GM19324 (cell line): ENCODE data around the gene DLL3.
A peak's percentile ranks its signal among the peaks of the same experiment; 100 is the strongest.

ENCODE experiments used
- ATAC-seq: cut with Tn5 transposase; IDR thresholded peaks from one replicate; pipeline ENCODE4 v1.9.1; 2021; ENCODE audit warnings: mild to moderate bottlenecking, moderate library complexity; ENCODE audit not compliant: unreplicated experiment, low FRiP score

The DLL3 gene

GRCh38 chr19:39515551-39516191 is 16.9 kb downstream of the DLL3 start:
- ATAC-seq: no peak

GRCh38 chr19:39516270-39516669 is 17.5 kb downstream of the DLL3 start:
- ATAC-seq: no peak

- ATAC-seq: no peak
Observed at GRCh38 chr19:39517432-39517831, 18.7 kb downstream of the DLL3 start.

- no peak for ATAC-seq
Observed at GRCh38 chr19:39518458-39518857, 19.7 kb downstream of the DLL3 start.

- ATAC-seq: no peak
Observed at GRCh38 chr19:39518975-39519374, 20.2 kb downstream of the DLL3 start.

GRCh38 chr19:39520541-39521484 is 22.1 kb downstream of the DLL3 start:
- ATAC-seq: no peak

GRCh38 chr19:39524495-39524894 is 25.7 kb downstream of the DLL3 start:
- ATAC-seq: no peak

- no peak for ATAC-seq
Observed at GRCh38 chr19:39525205-39525604, 26.5 kb downstream of the DLL3 start.

GRCh38 chr19:39531834-39532232 is 33.1 kb downstream of the DLL3 start:
- ATAC-seq: no peak

- ATAC-seq: peak; percentile 89
Observed at GRCh38 chr19:39532233-39533002, 33.7 kb downstream of the DLL3 start, which contains the start of gene EID2B. TSS of gene EID2B (minus strand) at chr19:39532852. CDS start at chr19:39532802, 50 bp downstream.

- no peak for ATAC-seq
Observed at GRCh38 chr19:39533003-39533512, 34.3 kb downstream of the DLL3 start.

GRCh38 chr19:39533791-39534190 is 35.0 kb downstream of the DLL3 start:
- no peak for ATAC-seq

GRCh38 chr19:39539165-39539517 is 40.4 kb downstream of the DLL3 start:
- ATAC-seq: no peak

GRCh38 chr19:39539518-39540332 is 41.0 kb downstream of the DLL3 start, which contains the start of gene EID2:
TSS of gene EID2 (minus strand) at chr19:39540161. CDS start at chr19:39540079, 82 bp downstream.
- peak; percentile 95 for ATAC-seq

GRCh38 chr19:39540333-39540673 is 41.6 kb downstream of the DLL3 start:
- no peak for ATAC-seq

GRCh38 chr19:39542206-39542605 is 43.5 kb downstream of the DLL3 start:
- ATAC-seq: no peak

- no peak for ATAC-seq
Observed at GRCh38 chr19:39543477-39543857, 44.7 kb downstream of the DLL3 start.

GRCh38 chr19:39544226-39544903 is 45.6 kb downstream of the DLL3 start:
- ATAC-seq: no peak

- ATAC-seq: no peak
Observed at GRCh38 chr19:39544911-39545310, 46.2 kb downstream of the DLL3 start.
